Endothelial cell of umbilical vein (primary cell): Measurements from ENCODE around the gene ARRDC2.

Source experiments
- POLR2A ChIP-seq: IDR thresholded peaks from 2 replicates; pipeline ENCODE4 v1.6.1; 2012; ENCODE audit warnings: low read depth, mild to moderate bottlenecking, control low read depth, low read length
- TF ChIP-seq, protein P1 (sequence below), 2 donors: IDR thresholded peaks; 1 replicate in 1 of 2; 2 replicates in 1 of 2; pipeline ENCODE4 v1.5.1; 2011; ENCODE audit warnings: low read length in 2 of 2, mild to moderate bottlenecking in 2 of 2, moderate library complexity in 2 of 2, control low read depth in 1 of 2, inconsistent platforms in 1 of 2, low read depth in 1 of 2; ENCODE audit not compliant: insufficient read depth in 1 of 2; ENCODE audit errors: extremely low read depth in 1 of 2

DNA sequence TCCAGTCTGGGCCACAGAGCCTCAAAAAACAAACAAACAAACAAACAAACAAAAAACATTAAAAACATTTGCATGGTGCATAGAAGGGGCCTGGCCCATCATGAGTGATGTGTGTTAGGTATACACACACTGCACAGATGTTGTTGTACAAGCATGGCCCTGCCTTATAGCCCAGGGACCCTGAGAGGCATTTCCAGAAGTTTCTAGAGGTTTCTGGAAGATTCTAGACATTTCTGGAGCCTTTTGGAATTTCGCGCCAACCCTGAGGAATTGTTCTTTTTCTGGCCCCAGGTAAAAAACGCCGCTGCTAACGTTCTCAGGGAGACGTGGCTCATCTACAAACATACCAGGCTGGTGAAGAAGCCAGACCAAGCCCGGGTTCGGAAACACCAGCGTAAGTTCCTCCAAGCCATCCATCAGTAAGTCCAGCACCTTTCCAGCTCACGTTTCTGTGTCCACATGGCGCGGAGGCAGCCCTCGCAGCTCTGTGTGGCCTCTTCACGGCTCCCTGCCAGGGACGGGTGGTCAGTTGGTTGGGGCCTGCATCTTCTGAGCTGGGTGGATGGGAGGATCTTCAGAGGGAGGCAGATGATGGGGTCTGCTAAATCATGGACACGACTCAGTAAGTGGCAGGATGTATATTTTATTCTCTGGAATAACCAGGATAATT lies 18.4 kb upstream of the ARRDC2 start:
- TF ChIP-seq, protein P1, sequence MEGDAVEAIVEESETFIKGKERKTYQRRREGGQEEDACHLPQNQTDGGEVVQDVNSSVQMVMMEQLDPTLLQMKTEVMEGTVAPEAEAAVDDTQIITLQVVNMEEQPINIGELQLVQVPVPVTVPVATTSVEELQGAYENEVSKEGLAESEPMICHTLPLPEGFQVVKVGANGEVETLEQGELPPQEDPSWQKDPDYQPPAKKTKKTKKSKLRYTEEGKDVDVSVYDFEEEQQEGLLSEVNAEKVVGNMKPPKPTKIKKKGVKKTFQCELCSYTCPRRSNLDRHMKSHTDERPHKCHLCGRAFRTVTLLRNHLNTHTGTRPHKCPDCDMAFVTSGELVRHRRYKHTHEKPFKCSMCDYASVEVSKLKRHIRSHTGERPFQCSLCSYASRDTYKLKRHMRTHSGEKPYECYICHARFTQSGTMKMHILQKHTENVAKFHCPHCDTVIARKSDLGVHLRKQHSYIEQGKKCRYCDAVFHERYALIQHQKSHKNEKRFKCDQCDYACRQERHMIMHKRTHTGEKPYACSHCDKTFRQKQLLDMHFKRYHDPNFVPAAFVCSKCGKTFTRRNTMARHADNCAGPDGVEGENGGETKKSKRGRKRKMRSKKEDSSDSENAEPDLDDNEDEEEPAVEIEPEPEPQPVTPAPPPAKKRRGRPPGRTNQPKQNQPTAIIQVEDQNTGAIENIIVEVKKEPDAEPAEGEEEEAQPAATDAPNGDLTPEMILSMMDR (IDR thresholded peaks at IDR 0.05; ENCODE audit: extremely low read depth in 1 of 2, insufficient read depth in 1 of 2, low read depth in 1 of 2, low read length in 2 of 2): no peak
- no peak for TF ChIP-seq POLR2A
